ENCODE data around the gene HNRNPUL1. TPM values are rescaled to one million over a fixed set of nuclear protein-coding genes. Genes with fewer than 3 reads are reported as not detected.

The HNRNPUL1 gene
- total and polyA plus RNA-seq, 12 donors = 55.5 to 151 (median 106) TPM

DNA sequence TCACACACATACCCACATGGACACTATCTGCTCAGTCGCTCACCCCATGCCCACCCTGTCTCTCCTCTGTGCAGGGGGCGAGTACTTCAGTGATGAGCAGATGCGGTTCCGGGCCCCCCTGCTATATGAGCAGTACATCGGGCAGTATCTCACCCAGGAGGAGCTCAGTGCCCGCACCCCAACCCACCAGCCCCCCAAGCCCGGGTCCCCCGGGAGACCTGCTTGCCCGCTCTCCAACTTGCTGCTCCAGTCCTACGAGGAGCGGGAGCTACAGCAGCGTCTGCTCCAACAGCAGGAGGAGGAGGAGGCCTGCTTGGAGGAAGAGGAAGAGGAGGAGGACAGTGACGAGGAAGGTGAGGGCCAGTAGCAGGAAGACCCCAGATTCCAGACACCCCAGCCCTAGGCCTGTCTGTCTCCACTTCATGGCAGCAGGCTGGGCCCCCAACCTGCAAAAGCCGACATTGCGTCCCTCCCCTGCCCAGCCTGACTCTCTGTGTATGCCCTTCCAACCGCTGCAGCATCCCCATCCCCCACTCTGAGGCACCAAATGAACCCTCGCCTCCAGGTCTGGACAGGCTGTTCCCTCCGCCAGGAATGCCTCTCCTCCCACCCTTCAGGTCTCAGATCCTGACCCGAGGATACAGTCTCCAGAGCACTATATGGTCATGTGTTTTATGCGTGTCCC, 55.5 kb downstream of the HNRNPUL1 start:
- Histone ChIP-seq H3K4me3 (no peak overlapping the region), H3K9me3 (no peaks in the 10 kb centered on the region), H3K36me3 (peaks cover 0 to 90% (median 36%) of the 10 kb centered on the region in 9 donors), H3K27ac (peak overlapping the region in 1 of 10 donors; percentile 32), H3K4me1 (peaks cover 23 to 37% (median 35%) of the 10 kb centered on the region in 9 donors), H3K27me3 (no peaks in the 10 kb centered on the region)
- intact Hi-C loops (cut with DNase I) = loop anchor here in 5 of 10 donors (5.0 to 10.0 kb wide), 6 partner anchors 38 to 255 kb away; partner anchors contain the start of genes B3GNT8 (in 1 of the 5), B9D2 (in 1 of the 5), CEACAM21 (in 1 of the 5) and DMAC2 (in 1 of the 5)
- no peak for DNase-seq
- WGBS, 2 donors = 70 to 74% methylated on average over 20 of the region's 20 CpGs
- peak in 1 of 8 donors; percentile 77 for ATAC-seq
- TF ChIP-seq CTCF (IDR thresholded peaks at IDR 0.05) = no peak

- H3K27ac ChIP-seq = peak overlapping the region in 1 of 10 donors; percentile 32
These were observed 56.0 kb downstream of the HNRNPUL1 start for GRCh38 chr19:41320185-41320518.

GRCh38 chr19:41320568-41320967, 56.4 kb downstream of the HNRNPUL1 start:
- H3K36me3 ChIP-seq = peaks cover 0 to 81% (median 36%) of the 10 kb centered on the region in 9 donors
- ATAC-seq (no peak), DNase-seq (no peak)
- 80 to 81% methylated on average over 4 of the region's 4 CpGs for WGBS, 2 donors
- H3K4me1 ChIP-seq = peaks cover 29 to 46% (median 45%) of the 10 kb centered on the region in 9 donors
- no peaks in the 10 kb centered on the region for H3K27me3 ChIP-seq
- TF ChIP-seq CTCF (IDR thresholded peaks at IDR 0.05) = no peak
- no peak overlapping the region for H3K4me3 ChIP-seq
- H3K9me3 ChIP-seq = no peaks in the 10 kb centered on the region
- intact Hi-C loops (cut with DNase I) = loop anchor here in 5 of 10 donors (5.0 to 10.0 kb wide), 6 partner anchors 37 to 254 kb away; partner anchors contain the start of genes B3GNT8 (in 1 of the 5), B9D2 (in 1 of the 5), CEACAM21 (in 1 of the 5) and DMAC2 (in 1 of the 5)
- H3K27ac ChIP-seq = peak overlapping the region in 2 of 10 donors; percentile 32 to 96

More at GRCh38 chr19:41320185-41320518, 56.0 kb downstream of the HNRNPUL1 start:
- 70 to 76% methylated on average over 11 of the region's 11 CpGs for whole genome bisulfite sequencing, 2 donors
- intact Hi-C loops (cut with DNase I) = loop anchor here in 5 of 10 donors (5.0 to 10.0 kb wide), 6 partner anchors 37 to 255 kb away; partner anchors contain the start of genes B3GNT8 (in 1 of the 5), B9D2 (in 1 of the 5), CEACAM21 (in 1 of the 5) and DMAC2 (in 1 of the 5)
- H3K9me3 ChIP-seq = no peaks in the 10 kb centered on the region
- H3K4me1 ChIP-seq = peaks cover 28 to 42% (median 41%) of the 10 kb centered on the region in 9 donors
- H3K4me3 ChIP-seq = no peak overlapping the region
- no peak for TF ChIP-seq CTCF (IDR thresholded peaks at IDR 0.05)
- H3K27me3 ChIP-seq = no peaks in the 10 kb centered on the region
- ATAC-seq = no peak
- no peak for DNase-seq
- H3K36me3 ChIP-seq = peaks cover 0 to 85% (median 36%) of the 10 kb centered on the region in 9 donors

GRCh38 chr19:41321204-41321599, 57.0 kb downstream of the HNRNPUL1 start:
- 72 to 82% methylated on average over 7 of the region's 7 CpGs for WGBS, 2 donors
- Histone ChIP-seq H3K27ac (peak overlapping the region in 7 of 10 donors; percentile 32 to 96 (median 90)), H3K4me1 (peaks cover 34 to 53% (median 51%) of the 10 kb centered on the region in 9 donors), H3K36me3 (peaks cover 0 to 75% (median 34%) of the 10 kb centered on the region in 9 donors), H3K9me3 (no peaks in the 10 kb centered on the region), H3K27me3 (no peaks in the 10 kb centered on the region), H3K4me3 (no peak overlapping the region)
- DNase-seq (no peak), ATAC-seq (no peak)
- no peak for TF ChIP-seq CTCF (IDR thresholded peaks at IDR 0.05)
- intact Hi-C loops (cut with DNase I) = loop anchor here in 5 of 10 donors (5.0 to 10.0 kb wide), 6 partner anchors 36 to 254 kb away; partner anchors contain the start of genes B3GNT8 (in 1 of the 5), B9D2 (in 1 of the 5), CEACAM21 (in 1 of the 5) and DMAC2 (in 1 of the 5)

Data from heart right ventricle (tissue), 16 donors.